GM19468 (cell line): ENCODE measurements around the gene ZCCHC7.

Source experiments
- ATAC-seq: cut with Tn5 transposase; IDR thresholded peaks from one replicate; pipeline ENCODE4 v1.9.1; 2021; ENCODE audit warnings: mild to moderate bottlenecking, moderate library complexity, moderate number of reproducible peaks; ENCODE audit not compliant: unreplicated experiment; ENCODE audit errors: extremely low read depth

The ZCCHC7 gene

DNA sequence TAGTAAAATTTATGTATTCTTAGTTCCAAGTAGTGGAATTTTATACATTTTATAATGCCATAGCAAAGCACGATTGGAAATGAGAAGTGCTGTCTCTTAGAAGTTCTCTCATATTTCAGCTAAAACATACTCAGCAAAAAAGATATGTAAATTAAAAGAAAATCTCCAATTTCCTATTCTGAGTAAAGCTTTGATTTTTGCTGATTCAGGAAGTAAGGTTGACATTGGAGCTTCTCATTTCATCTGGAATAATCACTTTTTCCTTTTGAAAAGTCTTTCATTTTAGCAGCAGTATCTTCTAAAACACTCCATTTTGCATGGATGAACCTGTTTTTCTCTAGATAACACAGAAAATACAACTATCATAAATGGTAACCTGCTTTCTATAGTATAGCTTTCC is 121.0 kb downstream of the ZCCHC7 start:
- no peak for ATAC-seq

DNA sequence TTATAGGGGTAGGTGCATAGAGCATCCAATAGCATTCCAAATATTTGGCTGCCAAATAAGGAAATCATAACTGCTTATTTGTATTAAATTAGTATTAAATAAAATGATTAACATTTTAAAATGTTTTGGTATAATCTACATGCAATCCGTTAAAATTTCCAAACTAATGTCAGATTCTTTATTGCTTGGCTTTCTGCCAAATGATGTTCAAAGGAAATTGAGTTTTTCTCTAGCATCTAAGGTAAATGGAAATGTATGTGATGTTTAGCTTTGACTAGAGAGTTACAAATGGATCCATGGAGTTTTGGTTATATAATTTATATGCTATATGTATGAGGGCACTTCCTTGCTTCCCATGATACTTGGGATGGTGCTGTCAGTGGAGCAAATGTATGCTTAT is 121.7 kb downstream of the ZCCHC7 start:
- ATAC-seq: no peak

DNA sequence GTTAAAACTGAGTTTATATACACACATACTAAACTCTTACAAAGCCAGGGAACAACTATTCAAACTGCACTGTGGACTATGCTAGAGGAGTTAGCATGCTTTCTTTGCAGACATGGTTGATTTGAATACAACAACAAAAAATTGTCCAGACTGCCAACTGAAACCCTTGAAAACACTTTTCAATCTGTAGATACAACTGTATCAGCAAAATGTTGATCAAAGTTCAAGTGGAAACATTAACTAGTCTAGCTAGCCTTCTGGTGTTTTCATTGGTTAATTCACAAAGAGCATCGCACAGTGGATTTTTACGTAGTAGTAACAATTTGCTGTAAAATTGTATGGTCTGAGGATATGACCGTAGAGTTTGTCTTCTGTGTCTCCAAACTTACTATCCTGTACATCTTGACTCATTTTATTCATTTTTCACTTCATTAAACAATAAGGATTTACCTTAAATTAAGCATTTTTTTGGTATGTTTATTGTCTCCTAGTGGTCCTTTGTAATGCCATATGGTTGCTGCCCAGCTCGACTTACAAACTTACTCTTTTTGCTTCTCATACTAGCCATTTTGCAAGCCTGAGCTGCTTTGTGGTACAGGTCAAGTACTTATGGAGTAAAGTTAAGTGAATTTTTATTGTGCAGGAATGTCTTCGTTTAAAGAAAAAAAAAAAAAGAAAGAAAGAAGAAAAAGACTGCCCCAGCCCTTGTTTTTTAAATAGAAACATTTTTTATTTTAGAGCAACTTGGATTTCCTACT is 123.4 kb downstream of the ZCCHC7 start:
- ATAC-seq: no peak

DNA sequence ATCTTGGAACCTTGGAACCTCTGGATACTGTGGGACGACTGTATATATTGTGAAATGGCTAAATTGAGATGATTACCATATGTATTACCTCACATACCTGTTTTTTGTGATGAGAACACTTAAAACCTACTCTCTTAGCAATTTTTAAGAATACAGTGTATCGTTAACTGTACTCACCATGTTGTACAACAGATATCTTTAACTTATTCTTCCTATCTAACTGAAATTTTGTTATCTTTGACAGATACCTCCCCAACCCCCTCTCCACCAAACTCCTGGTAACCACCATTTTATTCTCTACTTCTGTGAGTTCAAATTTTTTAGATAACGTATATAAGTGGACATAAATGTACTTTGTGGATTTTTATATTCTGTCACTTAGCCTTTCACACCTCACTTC is 126.5 kb downstream of the ZCCHC7 start:
- no peak for ATAC-seq

DNA sequence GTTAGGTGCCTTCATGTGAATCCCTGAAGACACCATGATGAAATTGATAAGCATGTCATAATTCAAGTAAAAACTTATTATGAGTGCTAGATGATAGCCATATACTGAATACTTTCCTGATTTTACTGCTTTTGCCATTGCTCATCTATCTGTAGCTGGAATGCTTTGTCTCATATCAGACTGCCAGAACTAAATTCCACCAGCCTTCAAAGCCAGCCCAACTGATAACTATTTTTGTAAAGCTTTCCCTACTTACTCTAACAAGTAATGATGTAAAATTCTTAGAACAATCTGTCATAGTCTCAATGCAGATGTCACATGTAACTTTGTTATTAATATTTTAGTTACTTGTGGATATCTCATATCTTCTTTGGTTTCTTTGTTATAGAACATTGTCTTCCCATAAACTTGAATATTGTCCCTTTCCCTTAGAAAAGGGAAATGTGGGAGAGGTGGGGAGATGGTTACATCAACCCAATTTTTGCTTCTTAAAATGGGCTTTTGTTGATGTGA is 128.3 kb downstream of the ZCCHC7 start:
- ATAC-seq: no peak

DNA sequence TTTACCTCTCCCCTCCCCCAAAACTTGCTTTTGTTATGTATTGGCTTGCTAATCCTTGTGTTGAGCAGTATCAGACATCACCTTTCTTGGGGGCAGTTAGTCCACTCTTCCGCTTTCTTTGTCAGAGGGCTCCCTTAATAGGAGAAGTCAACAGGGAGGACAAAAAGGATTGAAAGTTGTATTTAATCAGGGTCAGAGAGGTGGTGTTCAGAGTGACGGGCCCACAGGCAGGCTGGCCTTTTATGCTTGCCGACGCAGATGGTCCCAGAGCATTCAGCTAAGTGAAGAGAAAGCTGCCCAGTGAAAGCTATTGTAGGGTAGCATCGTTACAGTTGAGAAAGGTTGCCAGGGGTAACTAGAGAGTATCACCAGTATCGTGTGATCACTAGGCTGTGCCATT is 131.1 kb downstream of the ZCCHC7 start:
- peak; percentile 59 for ATAC-seq

DNA sequence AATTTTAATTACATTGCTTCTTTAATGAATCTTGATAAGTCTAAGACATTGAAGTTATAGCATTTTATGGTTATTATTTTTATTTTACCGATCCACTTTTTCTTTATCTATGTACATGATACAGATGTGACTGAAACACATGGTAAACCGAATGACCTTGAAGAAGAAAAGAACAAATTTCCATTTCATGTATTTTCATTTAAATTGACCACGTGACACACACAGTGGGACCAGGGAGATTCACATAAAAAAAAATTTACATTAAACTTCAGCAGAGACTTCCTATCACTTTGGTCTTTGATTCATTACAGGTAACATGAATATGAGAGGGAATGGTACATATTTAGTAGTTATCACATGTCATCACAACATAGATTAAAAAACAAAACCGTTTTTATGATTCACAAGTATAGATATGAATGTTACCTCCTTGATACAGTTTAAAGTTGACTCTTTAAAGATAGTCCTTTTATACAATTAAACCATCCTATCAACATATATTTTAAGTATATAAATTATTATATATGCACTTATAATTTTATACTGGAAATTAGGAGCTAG is 133.1 kb downstream of the ZCCHC7 start:
- ATAC-seq: no peak

DNA sequence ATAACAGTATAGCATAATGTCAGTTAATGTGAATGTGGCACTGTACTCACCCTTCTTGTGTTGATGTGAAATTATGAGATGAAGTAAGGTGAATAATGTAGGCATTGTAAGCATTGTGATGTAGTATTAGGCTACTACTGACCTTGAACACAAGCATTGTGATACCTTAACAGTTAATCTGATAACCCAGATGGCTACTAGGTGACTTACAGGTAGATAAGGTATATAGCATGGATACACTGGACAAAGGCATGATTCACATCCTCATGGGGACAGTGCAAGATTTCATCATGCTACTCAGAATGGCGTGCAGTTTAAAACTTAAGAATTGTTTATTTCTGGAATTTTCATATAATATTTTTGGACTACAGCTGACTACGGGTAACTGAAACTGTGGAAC is 134.8 kb downstream of the ZCCHC7 start:
- ATAC-seq: no peak

DNA sequence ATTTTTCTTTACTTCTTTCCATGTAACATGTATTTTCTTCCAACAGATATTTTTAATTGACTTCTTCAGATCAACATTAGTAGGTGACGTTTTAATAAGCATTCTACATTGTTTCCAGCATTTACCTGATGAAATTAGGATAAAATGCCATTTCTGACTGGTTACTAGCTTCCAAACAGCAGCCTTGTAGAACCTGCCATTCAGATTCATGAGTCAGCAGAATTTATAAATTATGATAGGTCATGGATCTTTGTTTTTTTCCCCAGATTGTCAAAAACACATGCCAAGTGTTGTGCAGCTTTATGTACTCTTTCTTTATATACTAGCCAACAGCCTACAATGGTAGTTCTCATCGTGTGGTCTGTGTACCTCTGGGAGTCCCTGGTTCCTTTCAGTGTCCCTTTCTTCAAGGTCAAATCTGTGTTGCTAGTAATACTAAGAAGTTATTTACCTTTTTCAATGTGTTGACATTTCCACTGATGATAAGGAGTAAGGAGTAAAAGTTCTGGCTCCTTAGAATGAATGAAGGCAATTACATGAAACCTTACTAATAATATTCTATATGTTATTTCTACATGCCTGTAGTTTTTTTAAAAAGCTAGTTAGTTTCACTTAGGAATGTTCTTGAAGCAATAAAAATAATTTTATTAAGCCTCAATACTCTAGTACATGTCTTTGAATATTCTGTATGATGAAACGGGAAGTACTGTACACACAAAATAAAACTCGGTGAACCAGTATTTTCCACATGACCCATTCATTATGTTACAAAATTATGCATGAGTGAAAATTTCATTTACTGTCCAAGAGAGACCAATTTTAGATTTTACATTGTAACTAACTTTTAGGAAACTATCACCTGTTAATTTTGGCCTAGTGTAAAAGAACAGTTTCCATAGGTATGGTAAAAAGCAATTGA is 135.8 kb downstream of the ZCCHC7 start:
- ATAC-seq: no peak

DNA sequence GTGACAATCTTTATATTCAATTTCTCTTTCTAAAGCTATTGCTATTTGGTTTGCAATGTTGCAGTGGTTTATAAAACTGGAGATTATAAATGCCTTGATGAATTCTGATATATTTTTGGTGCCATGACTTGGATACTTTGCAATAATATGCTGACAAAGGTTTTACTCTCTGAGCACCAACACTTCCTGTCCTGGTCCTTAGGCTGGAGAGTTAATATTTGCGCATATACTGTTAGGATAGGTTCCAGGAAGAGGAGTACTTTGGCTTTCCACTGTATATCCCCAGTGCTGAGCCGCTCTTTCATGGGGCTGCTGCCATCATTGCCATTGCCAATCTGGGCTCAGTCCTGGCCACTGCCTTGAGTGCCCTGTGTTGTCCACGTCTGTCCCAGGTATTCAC is 139.6 kb downstream of the ZCCHC7 start:
- no peak for ATAC-seq

DNA sequence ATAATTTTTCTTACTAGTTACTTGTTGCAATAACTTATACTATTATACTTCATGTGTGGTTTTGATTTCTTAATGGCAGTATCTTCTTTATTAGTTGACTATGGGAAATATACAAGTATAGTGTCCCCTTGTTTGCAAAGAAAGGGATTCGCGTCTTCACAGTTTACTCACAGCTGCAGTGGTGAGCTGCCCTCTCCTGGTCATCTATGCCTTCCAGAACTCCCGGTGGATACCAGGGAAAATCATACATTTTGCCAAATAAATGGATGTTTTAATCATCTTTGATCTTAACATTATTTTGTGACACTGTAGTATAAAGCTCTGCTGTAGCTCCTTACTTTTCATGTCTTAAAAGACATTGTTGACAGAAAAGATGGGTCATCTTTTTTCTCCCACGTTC is 142.0 kb downstream of the ZCCHC7 start:
- no peak for ATAC-seq

DNA sequence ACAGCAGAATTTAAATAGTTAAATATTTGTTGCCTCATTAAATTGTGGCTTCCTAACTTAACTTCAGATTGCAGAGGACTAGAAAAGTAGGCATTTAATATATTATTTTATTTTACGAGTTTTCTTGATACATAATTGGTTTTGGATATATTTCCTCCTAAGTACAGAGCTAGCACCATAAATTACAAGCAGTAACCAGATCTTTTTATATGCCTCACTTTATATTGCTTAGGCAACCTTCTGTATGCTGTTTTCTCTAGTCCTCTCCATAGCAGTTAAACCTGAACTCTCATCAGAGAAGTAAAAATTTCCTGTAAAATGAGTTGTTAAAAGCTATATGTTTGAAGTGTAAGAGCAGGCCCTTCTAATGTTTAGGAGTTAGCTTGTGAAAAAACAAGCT is 144.2 kb downstream of the ZCCHC7 start:
- no peak for ATAC-seq

DNA sequence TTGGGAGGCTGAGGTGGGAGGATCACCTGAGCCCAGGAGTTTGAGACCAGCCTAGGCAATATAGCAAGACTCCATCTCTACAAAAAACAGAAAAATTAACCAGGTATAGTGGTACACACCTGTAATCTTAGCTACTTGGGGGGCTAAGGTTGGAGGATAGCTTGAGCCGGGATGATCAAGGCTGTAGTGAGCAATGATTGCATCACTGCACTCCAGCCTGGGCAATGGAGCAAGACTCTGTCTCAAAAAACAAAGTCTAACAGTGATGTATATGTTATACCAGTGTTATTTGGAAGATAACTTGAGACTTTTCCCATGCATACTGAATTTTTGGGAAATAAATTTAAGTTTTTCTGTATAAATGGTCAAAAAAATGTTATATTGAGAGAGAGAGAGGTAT is 146.3 kb downstream of the ZCCHC7 start:
- ATAC-seq: no peak

DNA sequence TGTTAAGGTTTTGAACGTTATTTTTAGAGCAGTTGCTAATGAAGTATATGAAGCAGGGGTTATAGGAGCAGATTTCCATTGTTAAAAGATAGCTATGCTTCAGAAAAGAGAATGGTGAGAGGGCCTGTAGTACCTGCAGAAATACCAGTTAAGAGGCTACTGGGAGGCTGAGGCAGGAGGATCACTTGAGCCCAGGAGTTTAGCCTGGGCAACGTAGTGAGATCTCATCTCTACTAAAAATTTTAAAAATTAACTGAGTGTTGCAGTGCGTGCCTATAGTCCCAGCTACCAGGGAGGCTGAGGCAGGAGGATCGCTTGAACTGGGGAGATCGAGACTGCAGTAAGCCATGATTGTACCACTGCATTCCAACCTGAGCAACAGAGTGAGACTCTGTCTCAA is 148.8 kb downstream of the ZCCHC7 start:
- ATAC-seq: no peak

DNA sequence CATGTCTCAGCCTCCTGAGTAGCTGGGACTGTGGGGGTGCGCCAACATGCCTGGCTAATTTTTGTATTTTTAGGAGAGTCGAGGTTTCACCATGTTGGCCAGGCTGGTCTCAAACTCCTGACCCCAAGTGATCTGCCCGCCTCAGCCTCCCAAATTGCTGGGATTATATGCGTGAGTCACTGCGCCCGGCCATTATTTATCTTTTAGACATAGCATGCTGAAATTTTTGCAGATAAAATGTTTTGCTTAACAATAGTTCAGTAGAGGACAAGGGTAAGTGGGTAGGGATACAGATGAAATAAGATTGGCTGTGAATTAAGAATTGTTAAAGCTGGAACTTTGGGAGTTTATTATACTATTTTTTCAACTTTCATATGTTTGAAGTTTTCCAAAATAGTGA is 151.3 kb downstream of the ZCCHC7 start:
- ATAC-seq: no peak

DNA sequence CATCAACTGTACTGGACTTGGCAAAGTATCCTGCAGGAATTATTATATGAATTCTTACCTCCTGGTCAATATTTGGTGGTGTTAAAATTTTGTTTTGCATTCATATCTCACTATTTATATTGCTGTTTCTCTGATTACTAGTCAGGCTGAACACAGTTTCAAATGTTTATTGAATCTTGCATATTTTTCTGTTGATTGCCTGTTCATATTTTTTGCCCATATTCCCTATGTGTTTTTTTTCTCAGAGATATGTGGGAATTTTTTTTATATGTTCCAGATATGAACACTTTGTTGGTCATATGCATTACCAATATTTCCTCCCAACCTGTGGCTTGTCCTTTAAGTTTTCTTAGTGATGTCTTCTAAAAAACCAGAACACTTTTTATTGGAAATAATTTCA is 153.2 kb downstream of the ZCCHC7 start:
- ATAC-seq: no peak

DNA sequence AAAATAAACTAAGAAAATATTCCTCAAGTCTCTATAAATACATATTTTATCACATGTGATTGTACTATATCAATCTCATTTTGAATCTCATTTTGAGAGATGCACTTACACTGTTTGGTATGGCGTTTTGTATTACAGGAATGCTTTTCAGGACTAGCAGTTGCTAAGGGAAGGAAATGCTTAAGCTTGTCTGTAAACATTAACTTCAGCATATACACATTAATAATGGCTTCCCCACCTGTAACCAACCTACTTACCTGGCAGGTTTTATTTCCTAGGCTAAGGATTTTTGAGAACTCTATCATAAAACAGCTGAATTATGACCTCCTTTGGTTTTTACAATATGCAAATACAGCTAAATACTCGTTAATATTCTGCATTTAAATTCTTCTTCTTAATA is 161.2 kb downstream of the ZCCHC7 start:
- no peak for ATAC-seq

DNA sequence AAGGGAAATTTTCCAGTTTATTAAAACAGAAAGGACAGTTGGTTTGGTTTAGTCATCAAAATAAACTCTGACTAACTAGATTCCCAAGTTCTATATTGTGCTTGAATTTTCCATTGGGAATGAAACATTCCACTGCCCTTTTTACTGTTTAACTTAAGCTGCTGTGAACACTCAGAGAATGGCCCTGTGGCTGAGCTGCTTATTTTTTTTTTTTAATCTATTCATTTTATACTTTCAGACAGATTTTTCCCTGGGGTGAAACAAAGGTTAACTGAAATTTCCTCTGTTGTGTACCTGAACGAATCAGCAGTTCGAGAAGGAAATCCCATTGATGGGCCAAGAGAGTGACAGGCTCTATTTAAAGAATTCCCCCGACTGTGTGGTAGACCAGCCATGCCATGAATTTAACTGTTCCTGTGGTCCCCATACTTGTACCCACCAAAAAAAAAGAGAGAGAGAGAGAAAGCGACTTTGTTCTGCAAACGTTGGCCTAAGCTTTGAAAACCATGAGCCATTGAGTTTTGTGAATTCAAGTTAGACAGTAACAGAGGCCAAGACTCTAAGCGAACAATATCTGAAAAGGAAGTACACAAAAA is 163.5 kb downstream of the ZCCHC7 start:
- ATAC-seq: no peak

DNA sequence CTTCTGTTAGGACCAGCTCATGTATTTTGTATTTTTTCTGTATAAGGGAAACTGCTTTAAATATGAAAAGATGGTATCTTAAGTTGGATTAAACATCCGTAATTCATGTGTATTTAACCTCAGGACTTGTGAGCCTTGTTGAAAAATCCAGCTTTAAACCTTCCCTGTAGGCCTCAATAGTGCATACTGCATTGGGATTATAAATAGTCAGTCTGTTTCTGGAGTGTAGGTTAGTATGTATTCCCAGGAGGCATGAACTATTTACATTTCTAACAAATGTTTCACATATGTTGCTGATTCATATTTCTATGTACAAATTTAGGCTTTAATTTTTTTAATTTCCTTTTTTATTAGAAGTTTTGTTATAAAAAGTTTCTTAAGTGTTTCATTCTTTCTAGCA is 164.3 kb downstream of the ZCCHC7 start:
- no peak for ATAC-seq

DNA sequence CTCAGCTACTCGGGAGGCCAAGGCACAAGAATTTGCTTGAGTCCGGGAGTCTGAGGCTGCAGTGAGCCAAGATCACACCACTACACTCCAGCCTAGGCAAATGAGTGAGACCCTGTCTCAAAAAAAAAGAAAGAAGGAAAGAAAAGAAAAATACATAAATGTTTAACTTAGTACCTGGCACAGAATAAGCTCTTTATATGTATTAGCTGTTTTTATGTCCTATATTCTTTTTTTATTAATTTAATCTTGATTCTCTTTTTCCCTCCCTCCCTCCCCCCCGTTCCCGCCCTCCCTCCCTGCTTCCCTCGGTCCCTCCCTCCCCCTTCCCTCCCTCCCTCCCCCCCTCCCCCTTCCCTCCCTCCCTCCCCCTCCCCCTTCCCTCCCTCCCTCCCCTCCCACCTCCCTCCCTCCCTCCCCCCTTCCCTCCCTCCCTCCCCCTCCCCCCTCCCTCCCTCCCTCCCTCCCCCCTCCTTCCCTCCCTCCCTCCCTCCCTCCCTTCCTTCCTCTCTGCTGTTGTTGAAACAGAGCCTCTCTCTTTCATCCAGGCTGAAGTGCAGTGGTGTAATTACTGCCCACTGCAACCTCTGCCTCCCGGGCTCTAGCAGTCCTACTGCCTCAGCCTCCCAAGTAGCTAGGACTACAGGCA is 166.3 kb downstream of the ZCCHC7 start:
- ATAC-seq: no peak
